ENCODE measurements around the gene FASN. TPM values are rescaled to one million over a fixed set of nuclear protein-coding genes. Genes with fewer than 3 reads are reported as not detected.

Gene FASN
- total and polyA plus RNA-seq, 2 of the 13 experiments (the other 11 are each of a cell fraction or from before 2014, with no cell fraction given): 51.7 to 101 TPM

- peak; percentile 70; the same call in 1 of the 2 replicates for TF ChIP-seq ZNF503 (CRISPR knock-in tag; IDR thresholded peaks at IDR 0.05)
- no peak for TF ChIP-seq AGO1 (IDR thresholded peaks at IDR 0.05; ENCODE audit: low read depth, low read length, poor library complexity, severe bottlenecking)
- peak; percentile 70; the same call in 1 of the 2 replicates for TF ChIP-seq ZNF761 (CRISPR knock-in tag; conservative IDR thresholded peaks at IDR 0.05)
- TF ChIP-seq ZNF124 (CRISPR knock-in tag; IDR thresholded peaks at IDR 0.05): peak; percentile 92
- no peak for TF ChIP-seq MTF1 (CRISPR knock-in tag; IDR thresholded peaks at IDR 0.05)
- no peak for TF ChIP-seq MEF2D (CRISPR knock-in tag; IDR thresholded peaks at IDR 0.05)
- TF ChIP-seq LBX2 (CRISPR knock-in tag; IDR thresholded peaks at IDR 0.05; ENCODE audit: borderline replicate concordance): peak; percentile 57; the same call in 1 of the 2 replicates
- TF ChIP-seq ZNF563 (CRISPR knock-in tag; IDR thresholded peaks at IDR 0.05): peak; percentile 81; the same call in 1 of the 2 replicates
- no peak for TF ChIP-seq GZF1 (CRISPR knock-in tag; IDR thresholded peaks at IDR 0.05)
- peak; percentile 73 for TF ChIP-seq CCAR2 (optimal IDR thresholded peaks at IDR 0.05; ENCODE audit: low read depth, low read length)
- peak; percentile 60; the same call in 1 of the 2 replicates for TF ChIP-seq ZMAT3 (CRISPR knock-in tag; conservative IDR thresholded peaks at IDR 0.05)
- peak; percentile 68 for TF ChIP-seq ZNF362 (CRISPR knock-in tag; IDR thresholded peaks at IDR 0.05; ENCODE audit: borderline replicate concordance)
- peak; percentile 35 for TF ChIP-seq HNRNPK (IDR thresholded peaks at IDR 0.05; ENCODE audit: low read depth, low read length, poor library complexity, severe bottlenecking)
- TF ChIP-seq XRCC5 (optimal IDR thresholded peaks at IDR 0.05; ENCODE audit: low read length): peak; percentile 96
- TF ChIP-seq ZNF710 (CRISPR knock-in tag; IDR thresholded peaks at IDR 0.05; ENCODE audit: borderline replicate concordance): peak; percentile 35; the same call in 1 of the 2 replicates
- peak; percentile 76 for TF ChIP-seq PATZ1 (CRISPR knock-in tag; IDR thresholded peaks at IDR 0.05)
- TF ChIP-seq TBL1XR1 (IDR thresholded peaks at IDR 0.05; ENCODE audit: borderline replicate concordance, low read length, partially characterized antibody): no peak
- TF ChIP-seq IRF2 (CRISPR knock-in tag; IDR thresholded peaks at IDR 0.05): peak; percentile 94
- peak; percentile 82; the same call in 1 of the 2 replicates for TF ChIP-seq KDM4B (CRISPR knock-in tag; IDR thresholded peaks at IDR 0.05)
These were observed 32.3 kb downstream of the FASN start, which contains the start of gene DUS1L (continued) for GRCh38 chr17:82065638-82066303.

All from HepG2 (cell line).